Measurements from ENCODE around the gene GPN2. TPM values are rescaled to one million over a fixed set of nuclear protein-coding genes. Genes with fewer than 3 reads are reported as not detected.

The GPN2 gene
- total RNA-seq, 4 donors from 2014 or later, result 9.6 to 16.5 (median 14.1) TPM

GRCh38 chr1:26907071-26907917 lies 17.2 kb upstream of the GPN2 start:
- TF ChIP-seq POLR2A (IDR thresholded peaks at IDR 0.05; ENCODE audit: low read depth) (no peak), POLR2AphosphoS5 (IDR thresholded peaks at IDR 0.05) (no peak), EP300 (IDR thresholded peaks at IDR 0.05) (no peak)
- no peak overlapping the region for H3K27ac ChIP-seq (replicated peaks in 1 of 4)
- H3K27me3 ChIP-seq, result no peaks in the 10 kb centered on the region
- H3K4me1 ChIP-seq, result no peaks in the 10 kb centered on the region
- H3K36me3 ChIP-seq, result peaks cover 0 to 7% (median 0%) of the 10 kb centered on the region in 4 donors
- 71% methylated on average over 6 of the region's 6 CpGs for WGBS
- H3K9me3 ChIP-seq, result no peaks in the 10 kb centered on the region
- no peak for DNase-seq (ENCODE audit: extremely low spot score)
- intact Hi-C loops (cut with DNase I), result no loop called here
- no peak overlapping the region for H3K4me3 ChIP-seq

GRCh38 chr1:26900815-26901511 lies 10.9 kb upstream of the GPN2 start:
- Histone ChIP-seq H3K4me3 (peak overlapping the region; percentile 75 to 87 (median 76)), H3K9me3 (no peaks in the 10 kb centered on the region), H3K27ac (replicated peaks in 1 of 4) (peak overlapping the region; percentile 76 to 81 (median 78)), H3K4me1 (peaks cover 13 to 29% (median 23%) of the 10 kb centered on the region in 4 donors), H3K36me3 (peaks cover 11 to 31% (median 25%) of the 10 kb centered on the region in 4 donors), H3K27me3 (no peaks in the 10 kb centered on the region)
- intact Hi-C loops (cut with DNase I), result no loop called here
- TF ChIP-seq POLR2AphosphoS5 (IDR thresholded peaks at IDR 0.05) (no peak), CTCF (IDR thresholded peaks at IDR 0.05) (no peak), EP300 (IDR thresholded peaks at IDR 0.05) (no peak), POLR2A (IDR thresholded peaks at IDR 0.05; ENCODE audit: low read depth) (no peak)
- WGBS, result 72% methylated on average over 18 of the region's 18 CpGs
- no peak for DNase-seq (ENCODE audit: extremely low spot score)

GRCh38 chr1:26900001-26900814 lies 10.1 kb upstream of the GPN2 start, which contains the start of gene GPATCH3:
Gene GPATCH3, minus strand, starts transcription at chr1:26900467. Its CDS starts 25 bp downstream, at chr1:26900442.
- DNase-seq (ENCODE audit: extremely low spot score), result peak; percentile 98
- Histone ChIP-seq H3K27ac (replicated peaks in 1 of 4) (peak within 1 kb of the TSS; percentile 76 to 81 (median 78)), H3K4me1 (peaks cover 13 to 29% (median 23%) of the 10 kb centered on the region in 4 donors), H3K9me3 (no peaks in the 10 kb centered on the region), H3K27me3 (no peaks in the 10 kb centered on the region), H3K4me3 (peak within 1 kb of the TSS; percentile 75 to 87 (median 76)), H3K36me3 (peaks cover 15 to 38% (median 32%) of the 10 kb centered on the region in 4 donors)
- WGBS, result under 1% methylated on average over 39 of the region's 50 CpGs
- TF ChIP-seq POLR2A (IDR thresholded peaks at IDR 0.05; ENCODE audit: low read depth) (no peak), POLR2AphosphoS5 (IDR thresholded peaks at IDR 0.05) (peak; percentile 81 to 89)
- intact Hi-C loops (cut with DNase I), result no loop called here

GRCh38 chr1:26897351-26897750 lies 7.3 kb upstream of the GPN2 start:
- Histone ChIP-seq H3K9me3 (no peaks in the 10 kb centered on the region), H3K4me3 (no peak overlapping the region), H3K27ac (replicated peaks in 1 of 4) (no peak overlapping the region), H3K4me1 (peaks cover 13 to 29% (median 23%) of the 10 kb centered on the region in 4 donors), H3K36me3 (peaks cover 33 to 67% (median 61%) of the 10 kb centered on the region in 4 donors), H3K27me3 (no peaks in the 10 kb centered on the region)
- TF ChIP-seq CTCF (IDR thresholded peaks at IDR 0.05) (no peak), POLR2AphosphoS5 (IDR thresholded peaks at IDR 0.05) (no peak), POLR2A (IDR thresholded peaks at IDR 0.05; ENCODE audit: low read depth) (no peak), EP300 (IDR thresholded peaks at IDR 0.05) (no peak)
- intact Hi-C loops (cut with DNase I), result no loop called here
- 94% methylated on average over 9 of the region's 9 CpGs for WGBS
- DNase-seq (ENCODE audit: extremely low spot score), result no peak

- whole genome bisulfite sequencing, result 92% methylated on average over 13 of the region's 13 CpGs
- TF ChIP-seq POLR2AphosphoS5 (IDR thresholded peaks at IDR 0.05) (no peak), EP300 (IDR thresholded peaks at IDR 0.05) (no peak), POLR2A (IDR thresholded peaks at IDR 0.05; ENCODE audit: low read depth) (no peak), CTCF (IDR thresholded peaks at IDR 0.05) (no peak)
- no peak for DNase-seq (ENCODE audit: extremely low spot score)
Observed at GRCh38 chr1:26894263-26894662, 4.2 kb upstream of the GPN2 start.

More at GRCh38 chr1:26894263-26894662, 4.2 kb upstream of the GPN2 start:
- H3K27me3 ChIP-seq, result no peaks in the 10 kb centered on the region
- no peaks in the 10 kb centered on the region for H3K9me3 ChIP-seq
- H3K27ac ChIP-seq (replicated peaks in 1 of 4), result no peak overlapping the region
- intact Hi-C loops (cut with DNase I), result no loop called here
- no peak overlapping the region for H3K4me3 ChIP-seq
- H3K4me1 ChIP-seq, result peaks cover 18 to 30% (median 24%) of the 10 kb centered on the region in 4 donors
- H3K36me3 ChIP-seq, result peaks cover 41 to 81% (median 70%) of the 10 kb centered on the region in 4 donors

Data from esophagus muscularis mucosa (tissue), 4 donors.